GM19438 (cell line): ENCODE results near the gene MEIKIN.

Source experiments
- ATAC-seq: cut with Tn5 transposase; IDR thresholded peaks from one replicate; pipeline ENCODE4 v1.9.1; 2021; ENCODE audit warnings: low read depth; ENCODE audit not compliant: unreplicated experiment

Gene MEIKIN

GRCh38 chr5:131818001-131818724 lies 127.3 kb downstream of the MEIKIN start:
- ATAC-seq: no peak

- ATAC-seq: no peak
Measured at GRCh38 chr5:131814990-131815389, 130.5 kb downstream of the MEIKIN start.

GRCh38 chr5:131812371-131813160 lies 132.9 kb downstream of the MEIKIN start:
- ATAC-seq: no peak

GRCh38 chr5:131810510-131811249 lies 134.8 kb downstream of the MEIKIN start:
- ATAC-seq: no peak

DNA sequence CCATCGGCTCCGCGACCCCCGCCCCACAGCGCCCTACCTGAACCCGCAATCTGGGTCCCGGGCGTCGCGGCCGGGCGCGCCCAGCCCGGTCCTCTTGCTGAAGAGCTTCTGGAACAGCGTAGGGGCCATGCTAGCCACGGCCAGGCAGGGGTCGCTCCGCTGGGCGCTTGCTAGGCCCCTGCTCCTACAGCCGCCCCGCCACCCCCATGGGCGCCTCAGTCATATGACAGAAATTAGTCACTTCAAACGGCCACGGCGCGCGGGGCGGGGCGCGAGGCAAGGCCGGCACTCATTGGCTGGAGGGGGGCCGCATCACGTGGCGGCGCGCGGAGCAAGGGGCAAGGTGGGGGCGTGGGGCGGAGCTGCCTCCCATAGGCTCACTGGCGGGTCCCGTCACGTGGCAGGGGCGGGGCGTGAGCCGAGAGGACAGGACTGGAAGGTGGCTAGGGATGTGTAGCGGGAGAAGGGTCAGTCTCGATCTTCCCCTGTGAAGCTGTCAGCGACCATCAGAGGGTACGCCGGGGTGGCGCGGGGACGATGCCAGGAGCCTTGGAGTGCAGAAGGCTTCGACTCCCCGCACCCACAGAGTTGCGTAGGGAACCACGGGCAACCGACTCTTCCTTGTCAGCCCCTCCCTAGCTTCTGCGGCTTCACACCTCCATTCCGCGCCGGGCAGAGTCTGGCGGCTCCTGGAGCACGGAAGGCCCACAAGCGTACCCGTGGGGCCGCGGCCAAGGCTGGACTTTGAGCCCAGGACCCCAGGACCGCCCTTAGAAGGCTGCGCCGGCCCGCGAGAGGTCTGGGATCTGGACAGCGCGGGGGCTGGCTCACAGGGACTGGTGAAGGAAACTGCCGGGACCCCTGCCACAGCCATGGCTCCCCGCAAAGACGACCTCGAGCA lies 148.4 kb downstream of the MEIKIN start, which contains the start of gene FNIP1:
FNIP1 (minus strand) TSS at position 225 of the 901 bp plus-strand sequence; CDS start at position 129, 96 bp downstream.
- ATAC-seq: peak; percentile 91

- ATAC-seq: peak; percentile 22
Measured at GRCh38 chr5:131795879-131796792, 149.3 kb downstream of the MEIKIN start.

GRCh38 chr5:131795228-131795627 lies 150.2 kb downstream of the MEIKIN start:
- no peak for ATAC-seq

DNA sequence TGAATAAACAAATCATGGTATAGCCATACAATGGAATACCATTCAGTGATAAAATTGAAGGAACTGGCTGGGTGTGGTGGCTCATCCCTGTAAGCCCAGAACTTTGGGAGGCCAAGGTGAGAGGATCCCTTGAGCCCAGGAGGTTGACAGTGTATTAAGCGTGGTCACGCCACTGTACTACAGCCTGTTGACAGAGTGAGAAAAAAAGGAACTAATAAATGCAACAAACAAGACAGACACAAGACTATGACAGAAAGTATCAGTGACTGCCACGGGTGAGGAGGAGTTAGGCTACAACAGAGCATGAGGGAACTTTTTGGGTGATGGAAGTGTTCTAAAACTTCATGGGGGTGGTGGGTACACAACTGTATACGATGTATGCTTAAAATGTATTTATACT lies 150.9 kb downstream of the MEIKIN start:
- no peak for ATAC-seq

- ATAC-seq: no peak
Measured at GRCh38 chr5:131792896-131793295, 152.6 kb downstream of the MEIKIN start.

GRCh38 chr5:131791866-131792265 lies 153.6 kb downstream of the MEIKIN start:
- no peak for ATAC-seq

DNA sequence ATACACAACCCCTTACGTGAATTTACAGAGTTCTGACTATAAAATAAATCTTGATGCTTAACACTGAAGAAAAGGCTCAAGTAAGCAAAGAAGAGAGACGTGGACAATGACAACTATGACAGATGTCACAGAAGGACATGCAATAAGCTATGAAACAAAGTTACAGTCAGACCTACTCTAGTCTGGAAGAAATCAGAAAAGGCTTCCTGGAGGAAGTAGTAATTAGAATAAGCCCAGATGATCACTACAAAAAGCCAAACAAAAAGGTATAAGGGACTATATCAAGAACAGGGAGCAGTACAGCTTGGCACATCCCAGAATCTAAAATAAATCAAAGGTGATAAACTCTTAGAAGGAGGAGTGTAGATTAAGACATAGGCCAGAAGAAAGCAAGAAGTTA lies 154.9 kb downstream of the MEIKIN start:
- no peak for ATAC-seq

DNA sequence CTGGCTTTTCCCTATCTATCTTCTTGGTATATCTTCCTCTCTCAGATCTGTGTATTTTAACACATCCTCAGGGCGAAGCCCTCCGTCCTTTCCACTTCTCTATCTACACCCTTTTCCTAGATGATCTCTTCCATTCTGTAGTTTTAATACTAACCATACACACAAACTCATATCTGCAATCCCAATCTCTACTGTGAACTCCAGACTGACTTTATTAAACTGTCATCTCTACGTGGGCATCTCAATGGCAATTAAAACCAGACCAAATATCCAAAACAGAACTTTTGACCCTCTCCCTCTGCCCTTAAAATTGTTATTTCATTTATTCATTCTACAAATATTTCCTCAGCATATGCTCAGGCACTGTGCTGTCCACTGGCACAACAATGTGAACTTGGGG lies 155.7 kb downstream of the MEIKIN start:
- ATAC-seq: no peak

- ATAC-seq: no peak
Measured at GRCh38 chr5:131787736-131788135, 157.7 kb downstream of the MEIKIN start.

DNA sequence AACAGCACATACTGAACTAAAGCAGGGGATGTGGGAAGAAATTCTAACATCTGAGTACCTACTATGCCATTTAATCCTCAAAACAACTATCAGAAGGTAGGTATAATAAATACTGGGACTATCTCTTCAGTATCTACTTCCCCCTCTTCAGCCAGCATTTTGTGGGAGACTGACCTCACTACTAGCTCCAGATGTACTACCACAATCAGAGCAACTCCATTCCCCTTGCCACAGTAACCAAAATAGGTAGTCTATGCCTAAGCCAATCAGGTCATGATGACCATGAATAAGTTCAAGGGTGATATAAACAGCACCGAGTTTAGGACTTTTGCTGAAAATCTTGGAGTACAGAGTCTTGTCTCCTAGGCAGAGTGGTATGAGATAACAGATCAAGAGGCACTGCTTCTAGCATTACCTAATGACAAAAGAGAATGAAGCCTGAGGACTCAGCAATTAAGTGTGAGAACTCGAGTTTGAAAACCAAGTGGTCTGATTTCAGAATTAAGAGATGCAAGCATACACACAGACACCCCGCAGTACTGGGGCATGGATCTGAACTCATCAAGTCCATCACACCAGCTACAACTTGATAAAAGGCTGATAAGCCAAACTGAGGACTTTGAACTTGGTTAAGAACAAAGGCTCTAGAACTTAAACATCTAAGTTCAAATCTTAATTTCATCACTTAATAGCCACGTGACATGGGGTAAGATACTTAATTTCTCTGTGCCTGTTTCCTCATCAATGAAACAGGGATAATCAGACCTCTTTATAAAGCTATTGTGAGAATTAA lies 158.4 kb downstream of the MEIKIN start:
- ATAC-seq: no peak

- no peak for ATAC-seq
Measured at GRCh38 chr5:131786036-131786435, 159.4 kb downstream of the MEIKIN start.

DNA sequence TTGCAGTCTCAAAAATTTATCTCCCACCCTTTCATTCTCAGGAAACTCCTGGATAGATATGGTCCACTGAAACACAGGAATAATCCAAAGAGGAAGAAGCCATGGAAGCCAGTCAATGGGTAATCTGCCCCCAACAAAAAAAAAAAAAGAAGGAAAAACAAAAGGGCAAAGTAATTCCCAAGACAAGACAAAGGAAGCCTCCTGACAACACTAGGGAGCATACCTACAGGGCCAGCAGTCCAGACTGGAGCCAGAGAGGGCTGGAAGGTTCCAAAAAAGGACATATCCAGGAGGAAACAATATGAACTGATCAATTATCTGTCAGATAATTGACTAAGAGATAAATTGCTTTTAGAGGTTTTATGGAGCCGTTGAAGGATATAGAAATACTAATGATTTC lies 161.6 kb downstream of the MEIKIN start:
- no peak for ATAC-seq

- ATAC-seq: no peak
Measured at GRCh38 chr5:131783357-131783756, 162.1 kb downstream of the MEIKIN start.

- no peak for ATAC-seq
Measured at GRCh38 chr5:131782717-131783116, 162.7 kb downstream of the MEIKIN start.
